ENCODE data around the gene EFCAB11.

DNA sequence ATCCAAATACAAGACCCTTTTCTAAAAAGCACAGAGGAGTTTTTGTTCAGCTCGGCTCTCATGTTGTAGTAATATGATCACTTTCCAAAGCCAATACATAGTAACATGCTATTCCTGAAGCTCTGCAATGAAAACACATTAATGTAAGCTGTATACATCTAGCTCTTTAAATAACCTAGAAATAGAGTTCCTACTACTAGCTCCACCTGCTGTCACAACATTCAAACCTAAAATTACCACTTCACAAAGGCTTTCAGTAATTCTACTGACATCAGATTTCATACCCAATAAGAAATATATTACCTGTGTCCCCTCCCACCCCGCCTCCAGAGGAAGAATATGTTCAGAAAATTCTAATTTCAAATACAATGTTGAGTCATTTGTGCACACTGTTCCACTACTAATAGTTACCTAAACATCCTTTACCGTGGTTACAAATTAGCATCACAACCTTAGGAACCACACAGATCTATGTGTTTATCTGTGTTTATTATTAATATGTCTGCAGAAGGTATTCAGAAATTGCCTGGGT is 17.8 kb downstream of the EFCAB11 start:
- no peak for TF ChIP-seq MAFK (IDR thresholded peaks at IDR 0.05; ENCODE audit: low read depth, low read length)
- TF ChIP-seq, protein P1, sequence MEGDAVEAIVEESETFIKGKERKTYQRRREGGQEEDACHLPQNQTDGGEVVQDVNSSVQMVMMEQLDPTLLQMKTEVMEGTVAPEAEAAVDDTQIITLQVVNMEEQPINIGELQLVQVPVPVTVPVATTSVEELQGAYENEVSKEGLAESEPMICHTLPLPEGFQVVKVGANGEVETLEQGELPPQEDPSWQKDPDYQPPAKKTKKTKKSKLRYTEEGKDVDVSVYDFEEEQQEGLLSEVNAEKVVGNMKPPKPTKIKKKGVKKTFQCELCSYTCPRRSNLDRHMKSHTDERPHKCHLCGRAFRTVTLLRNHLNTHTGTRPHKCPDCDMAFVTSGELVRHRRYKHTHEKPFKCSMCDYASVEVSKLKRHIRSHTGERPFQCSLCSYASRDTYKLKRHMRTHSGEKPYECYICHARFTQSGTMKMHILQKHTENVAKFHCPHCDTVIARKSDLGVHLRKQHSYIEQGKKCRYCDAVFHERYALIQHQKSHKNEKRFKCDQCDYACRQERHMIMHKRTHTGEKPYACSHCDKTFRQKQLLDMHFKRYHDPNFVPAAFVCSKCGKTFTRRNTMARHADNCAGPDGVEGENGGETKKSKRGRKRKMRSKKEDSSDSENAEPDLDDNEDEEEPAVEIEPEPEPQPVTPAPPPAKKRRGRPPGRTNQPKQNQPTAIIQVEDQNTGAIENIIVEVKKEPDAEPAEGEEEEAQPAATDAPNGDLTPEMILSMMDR (IDR thresholded peaks at IDR 0.05; ENCODE audit: control extremely low read depth in 1 of 3, insufficient read depth in 1 of 3, low read depth in 1 of 3, low read length in 3 of 3): no peak
- no peak for TF ChIP-seq CHD2 (IDR thresholded peaks at IDR 0.05; ENCODE audit: low read length)
- no peak for TF ChIP-seq POLR2A (IDR thresholded peaks at IDR 0.05; ENCODE audit: control extremely low read depth in 1 of 2, low read depth in 2 of 2, low read length in 2 of 2)
